Dermis microvascular lymphatic vessel endothelial cell (primary cell): Measurements from ENCODE around the gene PATZ1. TPM values are rescaled to one million over a fixed set of nuclear protein-coding genes. Genes with fewer than 3 reads are reported as not detected.

Source experiments
- DNase-seq, 2 donors: peaks; one replicate each; pipeline versions ENCODE4 v3.0.0 to v3.0.0-alpha.2; 2010; ENCODE audit warnings: low read depth in 2 of 2
- total RNA-seq: library from RNA; depleted of rRNA; stranded (reverse); fragments of >200 nt; gene quantifications from 2 replicates; pipeline ENCODE4 v1.2.1, GENCODE V29; 2014

PATZ1 gene
- total RNA-seq, 1 donor from 2014 or later = 11.3 TPM

DNA sequence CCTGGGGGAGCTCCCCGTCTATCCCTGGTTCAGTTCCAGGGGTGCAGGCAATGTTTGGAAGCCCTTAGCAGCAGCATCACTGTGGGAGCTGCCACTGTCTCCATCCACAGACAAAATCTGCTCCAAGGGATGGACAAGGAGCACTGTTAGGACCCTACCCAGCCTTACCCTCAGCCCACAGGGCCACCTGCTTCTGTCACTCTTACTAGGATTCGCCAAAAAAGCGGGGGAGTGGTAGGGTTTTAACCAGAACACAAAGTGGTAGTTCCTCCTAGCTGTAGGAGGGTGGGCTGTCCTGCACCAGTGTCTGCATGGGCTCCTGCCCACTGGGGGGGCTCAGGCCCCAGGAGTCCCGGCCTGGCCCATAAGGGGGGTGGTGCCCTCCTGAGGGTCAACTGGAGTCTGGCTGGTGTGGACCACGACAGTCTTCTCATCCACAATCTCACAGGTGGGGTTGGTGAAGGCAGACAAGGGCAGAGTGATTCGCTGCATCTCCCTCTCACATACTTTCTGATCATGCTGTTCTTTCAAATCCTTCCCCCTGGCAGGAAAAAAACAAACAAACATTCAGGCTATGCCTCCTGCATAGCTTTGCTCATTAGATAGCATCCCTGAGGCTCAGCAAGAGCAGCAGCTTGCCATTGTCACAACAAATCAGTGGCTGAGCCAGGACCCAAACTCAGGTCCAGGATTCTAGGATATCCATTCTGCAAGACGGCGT is 63.2 kb downstream of the PATZ1 start:
- DNase-seq = no peak

DNA sequence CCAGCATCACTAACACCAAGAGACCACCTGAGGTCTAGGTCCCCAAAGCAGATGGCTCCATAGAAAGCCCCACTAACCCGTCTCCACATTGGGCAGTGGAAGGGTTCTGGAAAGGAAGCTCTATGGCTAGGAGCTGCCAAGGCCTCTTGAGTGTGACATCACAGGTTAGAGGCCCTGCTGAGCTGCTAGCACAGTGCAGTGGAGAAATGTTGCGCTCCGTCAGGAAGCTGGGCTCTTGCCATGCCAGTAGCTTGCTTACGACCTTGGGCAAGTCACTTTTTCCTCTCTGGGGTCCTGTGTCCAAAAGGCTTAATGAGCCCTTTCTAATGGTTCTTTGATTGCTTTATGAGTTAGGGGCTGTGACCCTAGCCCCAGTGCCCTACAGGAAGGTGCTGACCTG is 64.4 kb downstream of the PATZ1 start:
- no peak for DNase-seq

DNA sequence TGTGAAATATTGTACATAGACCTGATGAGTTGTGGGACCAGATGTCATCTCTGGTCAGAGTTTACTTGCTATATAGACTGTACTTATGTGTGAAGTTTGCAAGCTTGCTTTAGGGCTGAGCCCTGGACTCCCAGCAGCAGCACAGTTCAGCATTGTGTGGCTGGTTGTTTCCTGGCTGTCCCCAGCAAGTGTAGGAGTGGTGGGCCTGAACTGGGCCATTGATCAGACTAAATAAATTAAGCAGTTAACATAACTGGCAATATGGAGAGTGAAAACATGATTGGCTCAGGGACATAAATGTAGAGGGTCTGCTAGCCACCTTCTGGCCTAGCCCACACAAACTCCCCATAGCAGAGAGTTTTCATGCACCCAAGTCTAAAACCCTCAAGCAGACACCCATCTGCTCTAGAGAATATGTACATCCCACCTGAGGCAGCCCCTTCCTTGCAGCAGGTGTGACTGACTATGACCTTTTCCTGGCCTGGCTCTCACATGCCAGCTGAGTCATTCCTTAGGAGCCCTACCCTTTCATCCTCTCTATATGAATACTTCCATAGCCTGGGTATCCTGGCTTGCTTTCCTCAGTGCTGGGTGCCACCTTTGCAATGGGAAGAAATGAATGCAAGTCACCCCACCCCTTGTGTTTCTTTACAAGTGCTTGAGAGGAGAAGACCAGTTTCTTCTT is 66.2 kb downstream of the PATZ1 start:
- no peak for DNase-seq

DNA sequence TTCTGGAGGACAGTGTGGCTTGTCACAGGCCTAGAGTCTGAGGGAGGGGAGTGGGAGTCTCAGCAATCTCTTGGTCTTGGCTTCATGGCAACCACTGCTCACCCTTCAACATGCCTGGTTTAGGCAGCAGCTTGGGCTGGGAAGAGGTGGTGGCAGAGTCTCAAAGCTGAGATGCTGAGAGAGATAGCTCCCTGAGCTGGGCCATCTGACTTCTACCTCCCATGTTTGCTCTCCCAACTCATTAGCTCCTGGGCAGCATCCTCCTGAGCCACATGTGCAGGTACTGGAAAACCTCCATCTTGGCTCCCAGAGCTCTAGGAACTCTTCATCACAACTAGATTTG is 66.8 kb downstream of the PATZ1 start:
- DNase-seq = no peak

DNA sequence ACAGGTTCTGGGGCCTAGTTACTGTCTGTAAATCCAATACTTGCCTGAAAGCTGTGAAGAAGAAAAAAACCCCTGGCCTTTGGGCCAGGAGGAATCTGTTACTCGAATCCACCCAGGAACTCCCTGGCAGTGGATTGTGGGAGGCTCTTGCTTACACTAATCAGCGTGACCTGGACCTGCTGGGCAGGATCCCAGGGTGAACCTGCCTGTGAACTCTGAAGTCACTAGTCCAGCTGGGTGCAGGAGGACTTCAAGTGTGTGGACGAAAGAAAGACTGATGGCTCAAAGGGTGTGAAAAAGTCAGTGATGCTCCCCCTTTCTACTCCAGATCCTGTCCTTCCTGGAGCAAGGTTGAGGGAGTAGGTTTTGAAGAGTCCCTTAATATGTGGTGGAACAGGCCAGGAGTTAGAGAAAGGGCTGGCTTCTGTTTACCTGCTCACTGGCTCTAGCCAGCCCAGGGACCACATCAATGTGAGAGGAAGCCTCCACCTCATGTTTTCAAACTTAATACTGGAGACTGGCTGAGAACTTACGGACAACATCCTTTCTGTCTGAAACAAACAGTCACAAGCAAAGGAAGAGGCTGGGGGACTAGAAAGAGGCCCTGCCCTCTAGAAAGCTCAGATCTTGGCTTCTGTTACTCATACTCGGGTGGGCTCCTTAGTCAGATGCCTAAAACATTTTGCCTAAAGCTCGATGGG is 67.4 kb downstream of the PATZ1 start:
- no peak for DNase-seq

DNA sequence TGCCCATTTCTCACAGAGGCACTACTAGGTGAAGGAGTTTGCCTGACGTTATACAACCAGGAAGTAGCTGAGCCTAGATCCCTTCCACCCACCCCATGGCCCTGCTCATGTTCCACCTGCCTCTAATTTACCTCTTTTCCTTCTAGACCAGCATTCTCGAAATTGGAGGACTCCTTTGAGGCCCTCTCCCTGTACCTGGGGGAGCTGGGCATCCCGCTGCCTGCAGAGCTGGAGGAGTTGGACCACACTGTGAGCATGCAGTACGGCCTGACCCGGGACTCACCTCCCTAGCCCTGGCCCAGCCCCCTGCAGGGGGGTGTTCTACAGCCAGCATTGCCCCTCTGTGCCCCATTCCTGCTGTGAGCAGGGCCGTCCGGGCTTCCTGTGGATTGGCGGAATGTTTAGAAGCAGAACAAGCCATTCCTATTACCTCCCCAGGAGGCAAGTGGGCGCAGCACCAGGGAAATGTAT is 68.0 kb downstream of the PATZ1 start:
- no peak for DNase-seq

DNA sequence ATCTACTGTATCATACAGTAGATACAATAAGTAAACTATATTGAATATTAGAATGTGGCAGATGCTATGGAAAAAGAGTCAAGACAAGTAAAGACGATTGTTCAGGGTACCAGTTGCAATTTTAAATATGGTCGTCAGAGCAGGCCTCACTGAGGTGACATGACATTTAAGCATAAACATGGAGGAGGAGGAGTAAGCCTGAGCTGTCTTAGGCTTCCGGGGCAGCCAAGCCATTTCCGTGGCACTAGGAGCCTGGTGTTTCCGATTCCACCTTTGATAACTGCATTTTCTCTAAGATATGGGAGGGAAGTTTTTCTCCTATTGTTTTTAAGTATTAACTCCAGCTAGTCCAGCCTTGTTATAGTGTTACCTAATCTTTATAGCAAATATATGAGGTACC is 68.4 kb downstream of the PATZ1 start:
- no peak for DNase-seq

DNA sequence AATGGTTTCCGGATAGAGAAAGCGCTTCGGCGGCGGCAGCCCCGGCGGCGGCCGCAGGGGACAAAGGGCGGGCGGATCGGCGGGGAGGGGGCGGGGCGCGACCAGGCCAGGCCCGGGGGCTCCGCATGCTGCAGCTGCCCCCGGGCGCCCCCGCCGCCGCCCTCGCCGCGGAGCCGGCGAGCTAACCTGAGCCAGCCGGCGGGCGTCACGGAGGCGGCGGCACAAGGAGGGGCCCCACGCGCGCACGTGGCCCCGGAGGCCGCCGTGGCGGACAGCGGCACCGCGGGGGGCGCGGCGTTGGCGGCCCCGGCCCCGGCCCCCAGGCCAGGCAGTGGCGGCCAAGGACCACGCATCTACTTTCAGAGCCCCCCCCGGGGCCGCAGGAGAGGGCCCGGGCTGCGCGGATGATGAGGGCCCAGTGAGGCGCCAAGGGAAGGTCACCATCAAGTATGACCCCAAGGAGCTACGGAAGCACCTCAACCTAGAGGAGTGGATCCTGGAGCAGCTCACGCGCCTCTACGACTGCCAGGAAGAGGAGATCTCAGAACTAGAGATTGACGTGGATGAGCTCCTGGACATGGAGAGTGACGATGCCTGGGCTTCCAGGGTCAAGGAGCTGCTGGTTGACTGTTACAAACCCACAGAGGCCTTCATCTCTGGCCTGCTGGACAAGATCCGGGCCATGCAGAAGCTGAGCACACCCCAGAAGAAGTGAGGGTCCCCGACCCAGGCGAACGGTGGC is 69.5 kb downstream of the PATZ1 start:
- DNase-seq = no peak

Other genes with a start within 250 kb of the PATZ1 start
- gene SELENOM, start 238.8 kb downstream of the PATZ1 start, total RNA-seq = 21.1 and 23.3 TPM in 2 replicates
- gene INPP5J, start 223.4 kb downstream of the PATZ1 start, total RNA-seq = 0.13 and 0.25 TPM in 2 replicates
- under 0.01 TPM in 1 of 2 replicates, not detected in the other for gene PLA2G3, start 205.8 kb downstream of the PATZ1 start, total RNA-seq
- gene RNF185, start 186.2 kb downstream of the PATZ1 start, total RNA-seq = 25.8 and 39.3 TPM in 2 replicates
- 75.9 and 78.9 TPM in 2 replicates for gene LIMK2, start 134.0 kb downstream of the PATZ1 start, total RNA-seq
- gene PIK3IP1, start 53.9 kb downstream of the PATZ1 start, total RNA-seq = 18.4 and 31.1 TPM in 2 replicates
- 57.4 and 62.1 TPM in 2 replicates for gene DRG1, start 53.3 kb upstream of the PATZ1 start, total RNA-seq
- gene EIF4ENIF1, start 143.5 kb upstream of the PATZ1 start, total RNA-seq = 8.6 and 12.5 TPM in 2 replicates
- 12.3 and 15.8 TPM in 2 replicates for gene SFI1, start 150.2 kb upstream of the PATZ1 start, total RNA-seq